Retina (tissue), 1 donor: ENCODE results near the gene LPCAT2.
"Not testable (repeated sequence)": the region's sequence is repeated elsewhere in the genome, so short reads cannot be mapped to it uniquely, and the experiment has no call there.

Experiments
- DNase-seq: peaks from one replicate; pipeline ENCODE4 v3.0.0-alpha.2; 2016

The LPCAT2 gene

DNA sequence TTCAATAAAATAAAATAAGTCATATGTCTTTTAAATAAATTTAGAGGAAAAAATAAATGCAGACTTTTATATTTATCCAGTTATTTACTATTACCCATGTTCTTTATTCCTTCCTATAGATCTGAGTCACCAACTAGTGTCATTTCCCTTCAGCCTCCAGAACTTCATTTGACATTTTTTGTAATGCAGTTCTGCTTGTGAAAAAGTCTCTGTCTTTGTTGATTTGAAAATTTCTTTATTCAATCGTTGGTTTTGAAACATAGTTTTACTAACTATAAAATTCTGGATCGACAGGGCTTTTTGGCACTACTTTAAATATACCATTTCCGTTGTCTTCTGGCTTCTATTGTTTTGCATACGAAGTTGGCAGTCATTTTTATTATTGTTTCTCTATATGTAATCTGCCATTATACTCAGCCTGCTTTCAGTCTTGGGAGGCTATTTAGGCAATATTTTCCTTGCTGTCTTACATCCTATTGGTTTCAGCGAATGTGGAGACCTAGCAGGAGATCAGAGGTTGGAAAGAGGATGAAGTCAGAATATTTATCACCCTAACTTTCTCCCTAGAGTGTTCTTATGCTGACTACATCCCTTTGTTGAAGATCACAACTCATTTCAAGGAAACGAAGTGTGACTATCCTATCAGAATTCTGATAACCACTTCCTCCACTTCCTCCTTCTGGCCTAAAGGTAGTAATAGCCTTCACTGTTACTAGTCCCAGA, 104.9 kb downstream of the LPCAT2 start:
- DNase-seq: no peak

DNA sequence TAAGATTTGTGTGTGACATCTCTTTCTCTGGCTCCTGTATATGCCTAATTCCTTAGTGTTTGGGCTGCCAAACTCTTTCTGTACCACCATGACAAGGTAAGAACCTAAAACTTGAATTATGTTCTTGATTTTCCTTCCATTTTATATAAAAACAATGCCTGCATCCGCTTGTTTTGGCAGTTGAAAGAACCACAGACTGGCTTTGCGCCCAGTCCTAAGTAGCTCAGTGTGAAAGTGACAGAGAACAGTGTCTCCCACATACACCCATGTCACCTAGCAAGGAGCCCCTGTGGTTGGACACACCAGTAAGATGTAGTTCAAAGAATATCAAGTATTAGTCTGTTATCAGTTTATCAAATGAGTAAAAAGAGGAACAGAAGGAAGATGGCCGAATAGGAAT, 106.2 kb downstream of the LPCAT2 start:
- DNase-seq: no peak

GRCh38 chr16:55615670-55616069, 106.8 kb downstream of the LPCAT2 start:
- DNase-seq: not testable (repeated sequence)

DNA sequence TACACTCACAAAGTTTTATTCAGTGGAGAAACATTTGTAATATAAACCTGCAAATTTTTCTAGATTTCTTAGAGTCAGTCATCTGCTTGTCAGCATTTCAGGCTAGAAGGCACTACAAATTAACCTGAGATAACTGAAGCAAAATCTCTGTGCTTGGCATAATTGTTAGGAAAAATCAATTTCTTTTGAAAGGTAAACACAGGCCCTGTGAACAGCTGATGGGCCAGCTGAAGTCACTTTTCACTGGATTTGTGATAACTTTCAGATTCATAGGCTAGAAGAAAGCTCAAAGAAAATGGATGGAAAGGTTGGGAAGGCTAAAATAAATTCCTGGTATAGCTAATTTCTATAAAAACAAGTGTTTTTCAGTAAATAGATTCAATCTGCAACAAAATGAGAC, 112.9 kb downstream of the LPCAT2 start:
- no peak for DNase-seq

DNA sequence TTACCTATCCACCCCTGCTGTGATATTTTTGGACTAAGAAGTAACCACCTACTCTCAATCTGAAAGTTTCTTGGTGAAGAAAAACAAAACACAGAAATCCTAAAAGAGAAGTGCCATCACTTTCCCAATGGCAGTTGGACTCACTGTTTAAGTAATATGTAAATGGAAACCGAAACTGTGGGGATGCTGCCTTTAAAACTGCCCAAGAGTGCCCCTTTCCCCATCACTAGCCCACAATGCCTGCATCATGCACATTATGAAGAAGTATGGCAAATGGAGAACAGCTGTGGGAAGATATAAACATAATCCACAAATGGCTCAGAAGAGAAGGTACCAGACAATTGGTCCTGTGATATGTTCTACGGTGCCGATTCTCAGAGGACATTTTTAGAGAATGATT, 113.4 kb downstream of the LPCAT2 start:
- DNase-seq: no peak

DNA sequence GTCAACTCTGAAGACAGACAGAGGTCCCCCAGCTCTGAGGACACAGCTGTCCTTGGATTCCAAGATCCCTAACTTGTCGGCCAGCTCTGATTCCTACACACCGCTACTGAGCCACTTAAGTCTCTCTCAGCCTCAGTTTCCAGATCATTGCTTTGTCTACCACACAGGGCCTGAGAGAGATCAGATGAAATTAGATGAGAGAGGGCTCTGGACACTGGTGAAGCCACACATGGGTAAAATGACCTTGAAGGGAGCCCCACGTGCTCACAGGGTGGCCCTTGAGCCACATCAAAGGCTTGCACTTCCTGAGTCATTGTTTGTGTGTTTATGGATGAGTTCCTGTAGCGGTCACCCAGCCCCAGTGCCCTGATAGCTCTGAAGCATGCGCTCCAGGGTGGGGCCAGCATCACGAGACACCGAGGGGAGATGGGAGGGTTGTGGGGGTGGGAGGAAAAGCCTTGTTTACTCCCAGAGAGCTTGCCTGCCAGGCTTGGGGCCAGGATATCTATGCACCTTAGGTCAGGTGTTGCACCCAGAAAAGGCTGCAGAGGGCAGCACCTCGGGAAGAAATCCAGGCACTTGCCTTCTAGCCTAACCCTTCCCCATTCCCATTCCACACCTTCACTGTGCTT, 114.2 kb downstream of the LPCAT2 start:
- DNase-seq: no peak

DNA sequence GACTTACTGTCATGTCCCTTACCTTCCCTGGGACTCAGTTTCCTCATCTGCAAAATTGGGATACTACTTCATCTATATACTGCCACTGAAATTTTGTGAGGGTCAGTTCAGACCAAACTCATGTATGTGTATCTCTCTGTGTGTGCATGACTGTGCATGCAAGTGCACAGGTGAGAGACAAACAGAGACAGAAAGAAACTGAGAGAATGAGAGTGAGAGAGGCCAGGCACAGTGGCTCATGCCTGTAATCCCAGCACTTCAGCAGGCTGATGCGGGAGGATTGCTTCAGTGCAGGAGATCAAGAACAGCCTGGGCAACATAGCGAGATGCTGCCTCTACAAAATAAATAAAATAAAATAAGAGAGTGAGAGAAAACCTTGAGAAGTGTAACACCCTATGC, 114.8 kb downstream of the LPCAT2 start:
- DNase-seq: no peak

- DNase-seq: no peak
These were observed 115.8 kb downstream of the LPCAT2 start for GRCh38 chr16:55624696-55625095.

DNA sequence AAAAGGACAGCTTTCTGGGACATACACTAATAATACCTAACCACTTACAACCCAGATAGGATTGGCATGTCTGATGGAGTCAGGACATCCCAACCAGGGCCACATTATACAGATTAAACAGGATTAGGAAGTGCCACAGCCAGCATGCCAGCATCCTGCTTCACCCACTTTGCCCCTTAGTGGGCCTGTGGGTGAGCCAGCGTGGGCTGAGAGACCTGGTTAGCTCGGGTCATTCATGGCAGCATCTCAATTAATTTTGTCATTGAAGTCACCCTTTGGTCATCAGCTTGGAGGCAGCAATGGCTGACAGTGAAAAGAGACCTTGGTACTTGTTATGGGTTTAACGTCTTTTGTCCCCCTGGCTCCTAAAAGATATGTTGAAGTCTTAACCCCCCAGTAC, 117.0 kb downstream of the LPCAT2 start:
- DNase-seq: no peak

DNA sequence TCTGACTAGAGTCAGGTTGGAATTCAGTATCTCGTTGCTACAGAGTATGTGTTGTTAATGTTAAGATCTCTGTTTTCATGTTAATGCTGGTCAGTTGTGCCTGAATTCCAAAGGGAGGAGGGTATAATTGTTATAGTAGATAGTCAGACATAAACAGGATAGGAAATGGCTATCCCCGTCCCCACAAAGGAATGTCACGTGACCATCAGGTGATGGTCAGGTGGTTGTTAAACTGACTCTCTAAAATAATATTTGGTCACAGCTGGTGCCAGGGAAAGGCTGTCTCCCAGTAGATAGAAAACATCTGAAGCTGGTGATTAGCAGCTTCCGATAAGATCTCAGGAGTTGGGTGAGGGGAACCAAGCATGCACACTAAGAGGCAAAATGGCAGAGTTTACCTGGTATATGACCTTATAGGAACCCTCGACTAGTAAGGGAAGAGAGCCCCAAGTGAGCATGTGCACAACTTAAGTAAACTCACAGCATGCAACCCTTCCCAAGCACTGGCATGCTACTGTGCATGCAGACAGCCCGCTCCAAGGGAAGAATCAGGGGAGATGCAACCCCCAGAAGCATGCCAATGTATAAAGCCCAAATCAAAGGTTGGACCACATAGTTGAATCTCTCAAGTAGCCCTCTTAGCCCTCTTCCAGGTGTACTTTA, 119.6 kb downstream of the LPCAT2 start:
- DNase-seq: no peak

DNA sequence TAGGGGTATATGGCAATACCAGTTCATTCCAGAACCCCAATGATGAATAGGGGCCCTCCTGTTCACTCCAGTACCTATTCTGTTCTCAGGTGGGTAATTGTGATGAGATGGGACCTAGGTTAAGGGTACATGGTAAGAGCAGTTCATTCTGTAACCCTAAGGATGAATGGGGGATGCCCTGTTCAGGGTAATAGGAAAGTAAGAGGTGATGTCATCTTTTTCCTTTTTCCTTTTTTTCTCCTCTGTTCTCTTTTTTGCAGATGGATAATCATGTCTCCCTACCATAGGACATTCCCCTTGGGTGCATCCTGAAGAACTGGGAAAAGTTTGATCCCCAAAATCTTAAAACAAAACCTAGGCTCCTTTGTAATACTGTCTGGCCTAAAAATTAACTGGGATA, 121.9 kb downstream of the LPCAT2 start:
- no peak for DNase-seq

DNA sequence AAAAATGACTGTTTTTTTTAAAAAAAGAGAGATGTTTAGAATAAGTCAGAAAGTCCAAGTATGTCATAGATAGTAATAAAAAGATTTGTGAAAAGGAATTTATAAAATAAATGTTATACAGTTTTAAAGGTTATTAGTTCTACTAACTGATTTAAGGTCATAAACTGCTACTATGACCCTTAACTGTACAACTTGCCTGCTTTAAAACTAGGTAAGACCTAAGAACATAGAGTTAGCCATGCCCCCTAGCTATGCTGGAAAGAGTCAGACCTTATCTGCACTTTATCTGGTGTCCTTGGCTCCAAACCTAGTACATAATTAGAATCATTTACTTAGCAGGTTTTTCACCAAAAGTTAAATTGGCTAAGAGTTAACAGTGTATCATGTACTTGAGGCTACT, 123.4 kb downstream of the LPCAT2 start:
- no peak for DNase-seq

GRCh38 chr16:55634193-55634592, 125.3 kb downstream of the LPCAT2 start:
- no peak for DNase-seq
